ENCODE data around the gene SMLR1.

The SMLR1 gene

GRCh38 chr6:130853555-130854183, 26.5 kb downstream of the SMLR1 start:
- DNase-seq: no peak

DNA sequence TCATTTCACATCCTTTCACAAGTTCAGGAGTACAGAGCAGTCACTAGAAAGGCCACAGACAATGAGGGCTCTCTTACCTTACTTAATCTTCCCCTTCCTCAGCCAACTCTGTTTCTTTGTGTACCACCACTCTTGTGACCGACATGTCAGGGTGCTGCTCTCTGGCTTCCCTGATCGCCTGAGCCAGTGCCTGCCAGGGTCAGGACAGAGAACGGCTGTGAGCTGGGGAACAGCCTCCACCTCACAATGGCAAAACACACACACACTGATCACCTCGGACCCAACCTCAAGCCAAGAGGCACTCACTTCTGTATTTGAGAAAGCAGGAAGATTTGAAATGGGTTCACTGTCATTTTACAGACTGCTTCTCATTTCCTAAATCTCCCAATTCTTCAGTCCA, 30.8 kb downstream of the SMLR1 start:
- DNase-seq: no peak

GRCh38 chr6:130858498-130859160, 31.4 kb downstream of the SMLR1 start:
- DNase-seq: no peak

- no peak for DNase-seq
Measured at GRCh38 chr6:130859161-130859867, 32.1 kb downstream of the SMLR1 start.

GRCh38 chr6:130862370-130862769, 35.2 kb downstream of the SMLR1 start:
- no peak for DNase-seq

DNA sequence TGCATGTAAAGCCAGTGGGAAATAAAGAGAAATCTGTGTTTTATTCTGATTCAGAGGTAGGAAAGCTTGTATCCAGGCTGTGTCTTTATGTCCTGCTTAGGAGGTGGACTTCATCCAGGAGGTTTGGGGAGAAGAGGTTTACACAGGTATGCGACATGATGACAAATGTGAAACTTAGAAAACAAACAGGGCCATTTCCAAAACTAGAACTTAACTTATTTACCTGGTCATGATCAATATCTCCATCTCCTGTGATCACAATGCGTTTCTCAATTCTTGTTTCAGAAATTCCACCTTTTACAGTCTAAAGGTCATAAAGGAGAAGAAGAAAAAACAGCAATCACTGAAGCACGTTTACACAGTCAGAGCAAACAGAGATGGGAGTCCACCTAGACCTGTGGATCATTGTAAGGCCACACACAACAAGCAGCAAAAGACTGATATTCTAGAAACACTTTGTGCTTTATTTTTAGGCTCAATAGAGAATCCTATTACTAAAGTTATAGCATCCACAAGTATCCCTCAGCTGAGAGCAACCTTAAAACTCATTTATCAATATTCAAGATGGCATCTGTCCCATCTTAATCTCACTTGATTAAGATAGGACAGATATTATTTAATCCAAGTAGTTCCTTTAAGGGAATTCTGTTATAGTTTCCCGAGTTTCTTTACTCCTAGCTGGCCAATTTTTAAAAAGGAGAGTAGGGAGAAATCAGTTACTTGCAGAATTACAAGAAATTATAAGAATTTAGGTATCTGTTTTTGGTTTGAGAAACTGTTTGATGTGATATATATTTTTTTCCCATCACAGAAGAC, 36.4 kb downstream of the SMLR1 start:
- DNase-seq: no peak

DNA sequence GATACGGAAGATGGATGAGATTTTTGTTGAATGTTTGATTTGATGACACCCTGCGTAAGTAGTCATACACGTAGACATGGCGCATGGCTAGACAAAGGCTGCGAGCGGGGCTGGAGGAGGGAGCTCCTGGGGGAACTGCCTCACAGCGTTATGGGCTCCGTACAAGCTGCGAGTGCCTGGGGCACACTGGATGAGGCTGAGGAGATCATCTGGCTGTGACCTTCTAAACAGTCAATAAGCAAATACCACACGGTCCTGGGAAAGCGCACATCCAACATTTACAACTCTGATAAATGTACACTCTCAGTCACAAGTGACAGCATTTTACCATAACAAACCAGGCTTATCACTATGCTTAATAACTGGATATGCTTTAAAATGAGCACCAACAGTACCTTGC, 37.1 kb downstream of the SMLR1 start:
- DNase-seq: no peak

DNA sequence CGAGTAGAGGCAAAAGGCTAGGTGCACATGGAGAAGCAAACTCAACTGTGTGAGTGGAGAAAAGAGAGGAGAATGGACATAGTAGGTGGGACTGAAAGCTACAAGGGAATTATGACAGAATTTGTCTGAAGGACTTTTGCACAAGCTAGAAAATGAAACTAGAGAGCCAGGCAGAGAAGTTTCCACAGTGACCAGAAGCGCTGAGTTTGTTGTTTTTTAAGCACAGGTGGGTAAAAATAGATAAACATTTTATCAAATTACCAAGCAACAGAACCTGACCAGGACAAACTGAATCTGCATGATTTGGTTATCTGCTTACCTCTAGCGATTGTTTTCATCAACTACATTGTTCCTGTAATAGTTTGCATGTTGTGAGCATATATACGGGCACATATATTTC, 38.6 kb downstream of the SMLR1 start:
- no peak for DNase-seq

DNA sequence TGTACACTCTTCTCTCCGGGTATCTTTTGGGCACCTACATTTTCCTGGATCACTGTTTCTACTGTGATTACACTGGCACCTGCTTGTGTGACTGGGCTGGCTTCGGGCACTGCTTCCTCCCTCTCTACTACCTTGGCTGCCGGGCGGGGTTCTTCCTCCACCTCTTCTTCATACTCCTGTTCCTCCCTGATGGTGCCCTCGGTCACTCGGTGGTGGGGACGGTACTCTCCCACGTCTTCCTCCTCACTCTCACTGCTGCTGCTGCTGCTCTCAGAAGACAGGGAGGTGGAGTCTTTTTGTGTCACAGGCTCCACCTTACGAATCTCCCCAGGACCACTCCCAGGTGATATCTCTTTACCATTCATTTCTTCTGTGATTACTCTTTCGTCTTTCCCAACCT, 42.5 kb downstream of the SMLR1 start:
- DNase-seq: no peak

DNA sequence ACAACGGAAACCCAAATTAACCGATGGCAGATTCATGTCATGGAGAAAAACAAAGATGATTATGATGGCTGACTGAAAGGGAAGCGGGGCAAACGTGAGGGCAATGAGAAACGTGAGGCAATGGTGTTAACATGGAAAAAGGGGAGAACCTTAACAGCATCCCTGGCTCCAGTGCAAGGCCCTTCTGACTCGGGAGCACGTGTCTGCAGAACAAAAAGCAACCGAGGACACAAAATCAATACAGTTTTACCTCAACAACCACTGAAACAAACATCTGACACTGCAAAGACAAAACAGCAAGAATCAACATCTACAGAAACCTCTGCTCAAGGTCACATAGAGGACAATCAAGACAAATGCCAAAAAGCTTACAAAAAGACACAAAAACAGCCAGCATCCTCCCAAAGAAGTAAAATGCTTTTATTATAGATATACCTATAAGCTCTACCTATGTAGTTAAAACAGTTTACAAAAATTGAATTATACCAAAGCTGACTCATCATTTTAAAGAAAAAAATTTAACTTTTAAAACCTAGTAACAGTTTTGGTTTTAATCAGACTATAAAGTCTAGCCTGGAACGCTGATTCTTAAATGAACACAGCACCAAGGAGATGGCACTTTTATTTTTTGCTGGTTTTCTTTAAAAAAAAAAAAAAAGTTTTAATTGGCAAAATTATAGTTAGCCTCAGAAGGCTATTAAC, 43.1 kb downstream of the SMLR1 start:
- DNase-seq: no peak

- peak; percentile 78 for DNase-seq
Measured at GRCh38 chr6:130872250-130873095, 45.3 kb downstream of the SMLR1 start.

- no peak for DNase-seq
Measured at GRCh38 chr6:130873746-130874145, 46.5 kb downstream of the SMLR1 start.

DNA sequence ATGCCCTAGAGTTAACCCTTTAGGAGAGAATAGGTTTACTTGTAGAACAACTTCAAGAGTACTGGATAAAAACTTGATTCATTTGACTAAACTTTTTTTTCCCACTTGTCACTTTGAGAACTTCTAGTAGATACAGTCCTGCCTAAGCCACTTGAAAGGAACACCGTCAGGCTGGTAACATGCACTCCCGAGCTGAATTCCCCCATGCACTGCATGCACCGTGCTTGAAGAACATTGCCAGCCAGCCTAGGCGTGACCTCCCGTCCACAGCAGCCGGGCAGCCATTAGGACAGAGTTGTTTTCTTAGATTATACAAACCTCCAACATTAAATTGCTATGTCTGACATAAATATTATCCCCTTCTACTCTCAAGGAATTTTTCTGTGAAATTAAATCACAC, 52.6 kb downstream of the SMLR1 start:
- no peak for DNase-seq

GRCh38 chr6:130882370-130882769, 55.2 kb downstream of the SMLR1 start:
- peak; percentile 14 for DNase-seq

DNA sequence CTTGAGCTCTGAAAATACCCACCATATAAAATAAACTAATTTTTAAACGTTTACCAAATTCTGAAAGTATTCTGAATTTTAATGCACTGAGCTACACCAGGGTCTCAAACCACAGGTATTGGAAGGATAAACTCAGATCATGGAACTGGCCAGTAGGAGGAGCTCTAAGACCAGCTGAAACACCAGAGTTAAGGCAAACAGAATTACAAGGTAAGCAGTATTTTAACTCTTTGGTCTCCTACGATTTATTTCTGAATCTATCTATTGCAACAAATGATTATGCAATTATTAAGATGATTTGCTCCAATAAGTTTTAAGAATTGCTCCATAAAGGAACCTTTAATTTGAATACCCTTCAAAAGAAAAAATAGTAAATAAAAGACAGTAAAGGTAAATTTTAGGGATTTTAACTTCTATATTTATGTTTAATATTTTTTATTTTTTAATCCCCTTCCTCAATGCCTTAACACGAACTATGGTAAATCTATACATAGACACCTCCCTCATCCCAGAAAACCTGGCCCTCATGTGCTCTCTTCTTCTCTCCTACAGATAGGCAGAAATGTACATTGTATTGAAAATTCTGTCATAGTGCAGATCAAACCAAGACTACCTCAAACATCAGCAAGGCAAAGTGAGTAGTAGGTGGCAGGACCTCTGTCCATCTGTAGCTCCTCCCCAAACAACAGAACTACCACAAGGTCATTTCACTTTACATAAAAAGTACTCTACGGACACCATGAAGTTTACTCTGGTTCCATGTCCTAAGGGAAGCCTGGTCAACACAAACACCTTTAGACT, 58.4 kb downstream of the SMLR1 start:
- DNase-seq: peak; percentile 89
